ENCODE data around the gene PPOX. TPM values are rescaled to one million over a fixed set of nuclear protein-coding genes. Genes with fewer than 3 reads are reported as not detected.

The PPOX gene
- total and polyA plus RNA-seq, 9 donors, result 20.1 to 37.9 (median 24.2) TPM

GRCh38 chr1:161133220-161133740, 32.9 kb upstream of the PPOX start:
- TF ChIP-seq CTCF (IDR thresholded peaks at IDR 0.05), result no peak
- no peak for TF ChIP-seq POLR2A (IDR thresholded peaks at IDR 0.05)
- no peak for TF ChIP-seq EP300 (IDR thresholded peaks at IDR 0.05)
- 4 to 6% (median 4%) methylated on average over 11 of the region's 11 CpGs for WGBS, 3 donors

GRCh38 chr1:161137881-161138280, 28.3 kb upstream of the PPOX start:
- no peak for DNase-seq
- Histone ChIP-seq H3K27me3 (no peaks in the 10 kb centered on the region), H3K27ac (no peak overlapping the region), H3K4me1 (ENCODE audit: insufficient read depth) (peaks cover 2% of the 10 kb centered on the region), H3K36me3 (no peaks in the 10 kb centered on the region), H3K9me3 (no peaks in the 10 kb centered on the region), H3K4me3 (no peak overlapping the region)
- intact Hi-C loops (cut with DNase I), result no loop called here
- no peak for TF ChIP-seq EP300 (IDR thresholded peaks at IDR 0.05)
- no peak for TF ChIP-seq POLR2A (IDR thresholded peaks at IDR 0.05)
- no peak for TF ChIP-seq CTCF (IDR thresholded peaks at IDR 0.05)
- WGBS, 3 donors, result 54 to 68% (median 57%) methylated on average over 3 of the region's 3 CpGs

More at GRCh38 chr1:161133220-161133740, 32.9 kb upstream of the PPOX start:
- Histone ChIP-seq H3K27ac (peak overlapping the region; percentile 95 to 97), H3K27me3 (no peaks in the 10 kb centered on the region), H3K9me3 (no peaks in the 10 kb centered on the region), H3K4me1 (ENCODE audit: insufficient read depth) (peaks cover 5% of the 10 kb centered on the region), H3K4me3 (peak overlapping the region; percentile 77), H3K36me3 (no peaks in the 10 kb centered on the region)
- intact Hi-C loops (cut with DNase I), result no loop called here
- no peak for DNase-seq

- TF ChIP-seq POLR2A (IDR thresholded peaks at IDR 0.05) (no peak), CTCF (IDR thresholded peaks at IDR 0.05) (no peak), EP300 (IDR thresholded peaks at IDR 0.05) (no peak)
- 80 to 88% (median 81%) methylated on average over 1 of the region's 1 CpG for WGBS, 3 donors
- H3K4me1 ChIP-seq (ENCODE audit: insufficient read depth), result peaks cover 2% of the 10 kb centered on the region
- no peaks in the 10 kb centered on the region for H3K36me3 ChIP-seq
- H3K4me3 ChIP-seq, result no peak overlapping the region
- no peaks in the 10 kb centered on the region for H3K9me3 ChIP-seq
- H3K27ac ChIP-seq, result no peak overlapping the region
- DNase-seq, result no peak
- H3K27me3 ChIP-seq, result no peaks in the 10 kb centered on the region
- intact Hi-C loops (cut with DNase I), result no loop called here
Observed at GRCh38 chr1:161138431-161138830, 27.8 kb upstream of the PPOX start.

- H3K4me1 ChIP-seq (ENCODE audit: insufficient read depth), result no peaks in the 10 kb centered on the region
- 26 to 29% (median 27%) methylated on average over 1 of the region's 1 CpG for WGBS, 3 donors
- H3K27ac ChIP-seq, result no peak overlapping the region
- no peaks in the 10 kb centered on the region for H3K9me3 ChIP-seq
- no peak for DNase-seq
- intact Hi-C loops (cut with DNase I), result no loop called here
- TF ChIP-seq EP300 (IDR thresholded peaks at IDR 0.05) (no peak), POLR2A (IDR thresholded peaks at IDR 0.05) (no peak), CTCF (IDR thresholded peaks at IDR 0.05) (no peak)
- no peak overlapping the region for H3K4me3 ChIP-seq
- no peaks in the 10 kb centered on the region for H3K27me3 ChIP-seq
- no peaks in the 10 kb centered on the region for H3K36me3 ChIP-seq
Observed at GRCh38 chr1:161139766-161140165, 26.5 kb upstream of the PPOX start.

All from ovary (tissue), 9 donors.